Measurements from ENCODE around the gene SLC30A2. TPM values are rescaled to one million over a fixed set of nuclear protein-coding genes. Genes with fewer than 3 reads are reported as not detected.

The SLC30A2 gene
- polyA plus RNA-seq, 1 donor (not counting 4 experiments of a cell fraction or from before 2014, with no cell fraction given) = not detected

DNA sequence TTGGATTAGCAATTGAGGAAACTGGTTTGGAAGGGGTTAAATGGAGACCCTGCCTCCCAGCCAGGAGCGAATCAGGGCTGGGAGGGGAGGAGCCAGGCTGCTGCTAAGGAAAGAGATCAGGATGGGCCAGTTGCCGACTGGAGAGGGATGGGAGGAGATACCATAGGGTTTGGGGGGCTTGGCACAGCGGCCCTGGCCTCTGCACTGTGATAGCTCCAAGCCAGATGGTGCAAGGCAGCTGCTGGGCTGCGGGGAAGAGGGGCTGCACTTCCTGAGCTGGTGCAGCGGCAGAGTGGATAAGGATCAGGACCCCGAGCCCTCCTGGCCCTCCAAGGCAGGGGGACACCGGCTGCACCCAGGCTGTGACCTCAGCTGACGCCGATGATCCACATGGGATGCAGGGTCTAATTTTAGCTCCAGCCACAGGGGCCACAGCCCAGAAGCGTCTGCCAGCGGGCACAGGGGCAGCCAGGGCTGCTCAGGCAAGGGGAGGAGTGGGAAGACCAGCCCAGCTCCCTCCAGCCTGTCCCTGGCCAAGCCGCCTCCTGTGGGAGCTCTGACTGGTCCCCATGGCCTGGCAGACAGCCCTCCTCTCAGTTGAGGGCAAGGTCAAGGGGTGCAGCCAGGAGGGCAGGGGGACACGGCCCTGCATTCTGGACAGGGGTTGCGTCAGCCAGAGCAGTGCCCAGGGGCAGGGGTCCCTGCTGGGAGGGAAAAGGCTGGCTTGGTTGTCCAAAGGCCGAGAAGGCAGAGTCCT, 24.1 kb downstream of the SLC30A2 start, which contains the start of gene EXTL1:
Gene EXTL1 (plus strand): TSS at position 129 of the 757 bp plus-strand sequence. CDS start 872 bp downstream, outside the sequence.
- no peak within 1 kb of the TSS for H3K9ac ChIP-seq (ENCODE audit: control insufficient read depth, extremely low read depth, insufficient read depth, low read length)
- dilution Hi-C loops (cut with MboI; ENCODE audit: extremely low pct_ligation_motif_present, low sequenced_read_pairs) = no loop called here
- TF ChIP-seq CTCF (optimal IDR thresholded peaks at IDR 0.05 in 1 of 3, IDR thresholded peaks at IDR 0.05 in 1 of 3, conservative IDR thresholded peaks at IDR 0.05 in 1 of 3; ENCODE audit: extremely low read depth in 1 of 3, insufficient read depth in 2 of 3, low read length in 3 of 3) = no peak
- no peak for TF ChIP-seq EZH2 (IDR thresholded peaks at IDR 0.05; ENCODE audit: low read length)

DNA sequence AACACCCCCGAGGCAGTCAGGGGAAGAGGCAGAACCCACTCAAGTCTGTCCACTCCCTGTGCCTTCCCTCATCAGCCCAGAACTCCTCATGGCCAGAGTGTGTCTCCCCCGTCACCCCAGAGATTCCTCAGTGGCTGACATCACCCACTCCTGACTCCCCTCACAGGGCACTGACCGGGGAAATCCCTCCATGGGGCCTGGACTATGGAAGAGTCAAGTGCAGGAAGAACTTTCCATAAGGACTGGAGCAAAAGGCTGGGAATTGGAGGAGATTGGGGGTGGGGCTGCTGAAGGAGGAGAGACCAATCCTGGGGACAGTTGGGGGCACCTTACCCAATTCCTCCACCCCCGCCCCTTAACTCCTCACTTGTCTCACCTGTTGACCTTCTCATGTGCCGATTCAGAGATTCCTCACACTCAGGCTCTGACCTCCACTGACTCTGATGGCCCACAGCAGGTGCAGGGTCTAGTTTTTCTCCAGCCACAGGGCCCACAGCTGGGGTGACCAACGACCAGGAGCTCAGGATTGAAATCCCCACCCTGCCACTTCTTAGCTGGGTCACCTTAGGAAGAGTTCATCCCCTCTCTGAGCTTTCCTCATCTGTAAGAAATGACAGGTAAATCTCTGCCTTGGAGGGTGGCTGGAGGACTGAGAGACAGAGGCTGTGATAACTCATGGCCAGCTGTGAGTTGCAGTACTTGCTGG, 24.8 kb downstream of the SLC30A2 start:
- FAIRE-seq = no peak
- Histone ChIP-seq H3K36me3 (ENCODE audit: control insufficient read depth in 2 of 2, extremely low read depth in 1 of 2, insufficient read depth in 2 of 2, low read length in 2 of 2) (no peaks in the 10 kb centered on the region), H3K4me3 (ENCODE audit: control insufficient read depth in 2 of 3, extremely low read depth in 1 of 3, insufficient read depth in 2 of 3, low read depth in 1 of 3, low read length in 3 of 3) (no peak overlapping the region), H3K79me2 (ENCODE audit: control insufficient read depth, insufficient read depth, low read length) (no peaks in the 10 kb centered on the region), H4K20me1 (ENCODE audit: control insufficient read depth, extremely low read depth, insufficient read depth, low read length) (no peaks in the 10 kb centered on the region), H3K4me2 (ENCODE audit: control insufficient read depth, extremely low read depth, insufficient read depth, low read depth, low read length) (no peak overlapping the region), H3K27me3 (ENCODE audit: control insufficient read depth, extremely low read depth, insufficient read depth, low read length) (no peaks in the 10 kb centered on the region), H3K4me1 (ENCODE audit: control insufficient read depth, extremely low read depth, insufficient read depth, low read length) (peaks cover 13% of the 10 kb centered on the region), H3K9ac (ENCODE audit: control insufficient read depth, extremely low read depth, insufficient read depth, low read length) (no peak overlapping the region), H3K27ac (ENCODE audit: control insufficient read depth, insufficient read depth, low read length) (no peak overlapping the region), H3K9me1 (ENCODE audit: control insufficient read depth, extremely low read depth, insufficient read depth, low read length) (no peaks in the 10 kb centered on the region), H2AFZ (ENCODE audit: control insufficient read depth, low read length) (no peak overlapping the region), H3K9me3 (ENCODE audit: control insufficient read depth, low read depth, low read length) (no peaks in the 10 kb centered on the region)
- TF ChIP-seq CTCF (optimal IDR thresholded peaks at IDR 0.05 in 1 of 3, IDR thresholded peaks at IDR 0.05 in 1 of 3, conservative IDR thresholded peaks at IDR 0.05 in 1 of 3; ENCODE audit: extremely low read depth in 1 of 3, insufficient read depth in 2 of 3, low read length in 3 of 3) (no peak), EZH2 (IDR thresholded peaks at IDR 0.05; ENCODE audit: low read length) (no peak)
- no peak for DNase-seq (ENCODE audit: low read depth, low spot score)
- dilution Hi-C loops (cut with MboI; ENCODE audit: extremely low pct_ligation_motif_present, low sequenced_read_pairs) = no loop called here

More for the DNA sequence above, 24.1 kb downstream of the SLC30A2 start, which contains the start of gene EXTL1:
- H3K4me2 ChIP-seq (ENCODE audit: control insufficient read depth, extremely low read depth, insufficient read depth, low read depth, low read length) = no peak within 1 kb of the TSS
- no peaks in the 10 kb centered on the region for H3K79me2 ChIP-seq (ENCODE audit: control insufficient read depth, insufficient read depth, low read length)
- H4K20me1 ChIP-seq (ENCODE audit: control insufficient read depth, extremely low read depth, insufficient read depth, low read length) = no peaks in the 10 kb centered on the region
- DNase-seq (ENCODE audit: low read depth, low spot score) = no peak
- H2AFZ ChIP-seq (ENCODE audit: control insufficient read depth, low read length) = no peak within 1 kb of the TSS
- H3K27me3 ChIP-seq (ENCODE audit: control insufficient read depth, extremely low read depth, insufficient read depth, low read length) = no peaks in the 10 kb centered on the region
- no peak for FAIRE-seq
- no peaks in the 10 kb centered on the region for H3K36me3 ChIP-seq (ENCODE audit: control insufficient read depth in 2 of 2, extremely low read depth in 1 of 2, insufficient read depth in 2 of 2, low read length in 2 of 2)
- H3K4me1 ChIP-seq (ENCODE audit: control insufficient read depth, extremely low read depth, insufficient read depth, low read length) = peaks cover 13% of the 10 kb centered on the region
- no peak within 1 kb of the TSS for H3K27ac ChIP-seq (ENCODE audit: control insufficient read depth, insufficient read depth, low read length)
- no peaks in the 10 kb centered on the region for H3K9me1 ChIP-seq (ENCODE audit: control insufficient read depth, extremely low read depth, insufficient read depth, low read length)
- H3K4me3 ChIP-seq (ENCODE audit: control insufficient read depth in 2 of 3, extremely low read depth in 1 of 3, insufficient read depth in 2 of 3, low read depth in 1 of 3, low read length in 3 of 3) = no peak within 1 kb of the TSS
- no peaks in the 10 kb centered on the region for H3K9me3 ChIP-seq (ENCODE audit: control insufficient read depth, low read depth, low read length)

Data from keratinocyte (primary cell).